Measurements from ENCODE around the gene SHPK.

SHPK gene

GRCh38 chr17:3636154-3636907 is at the start of gene SHPK, which contains the start of gene CTNS:
Gene SHPK, minus strand, starts transcription at chr17:3636250. Its CDS starts 31 bp downstream, at chr17:3636219.
Gene CTNS, plus strand, starts transcription at chr17:3636760. Its CDS starts 3,447 bp downstream, at chr17:3640207.
- no peak for TF ChIP-seq CTCF (IDR thresholded peaks at IDR 0.05; ENCODE audit: extremely low read depth, insufficient read depth, missing control alignments)
- peak; percentile 99 for DNase-seq (ENCODE audit: low spot score)
- in situ Hi-C loops (cut with MboI; ENCODE audit: low pct_unique_long_range_greater_than_20kb, low sequenced_read_pairs, unreplicated experiment), result no loop called here

GRCh38 chr17:3685174-3685573 is 49.1 kb upstream of the SHPK start:
- TF ChIP-seq CTCF (IDR thresholded peaks at IDR 0.05; ENCODE audit: extremely low read depth, insufficient read depth, missing control alignments), result no peak
- no peak for DNase-seq (ENCODE audit: low spot score)
- in situ Hi-C loops (cut with MboI; ENCODE audit: low pct_unique_long_range_greater_than_20kb, low sequenced_read_pairs, unreplicated experiment), result loop anchor here (10.0 kb wide), 1 partner anchor 50 kb away; no protein-coding TSS in a partner anchor

- TF ChIP-seq CTCF (IDR thresholded peaks at IDR 0.05; ENCODE audit: extremely low read depth, insufficient read depth, missing control alignments), result peak; percentile 93
- peak; percentile 89 for DNase-seq (ENCODE audit: low spot score)
- in situ Hi-C loops (cut with MboI; ENCODE audit: low pct_unique_long_range_greater_than_20kb, low sequenced_read_pairs, unreplicated experiment), result loop anchor here (10.0 kb wide), 1 partner anchor 52 kb away; no protein-coding TSS in a partner anchor
These were observed 47.0 kb upstream of the SHPK start for GRCh38 chr17:3683054-3683511.

GRCh38 chr17:3682033-3682432 is 46.0 kb upstream of the SHPK start:
- DNase-seq (ENCODE audit: low spot score), result no peak
- in situ Hi-C loops (cut with MboI; ENCODE audit: low pct_unique_long_range_greater_than_20kb, low sequenced_read_pairs, unreplicated experiment), result loop anchor here (10.0 kb wide), 1 partner anchor 53 kb away; no protein-coding TSS in a partner anchor
- no peak for TF ChIP-seq CTCF (IDR thresholded peaks at IDR 0.05; ENCODE audit: extremely low read depth, insufficient read depth, missing control alignments)

GRCh38 chr17:3681565-3681964 is 45.5 kb upstream of the SHPK start:
- TF ChIP-seq CTCF (IDR thresholded peaks at IDR 0.05; ENCODE audit: extremely low read depth, insufficient read depth, missing control alignments), result no peak
- in situ Hi-C loops (cut with MboI; ENCODE audit: low pct_unique_long_range_greater_than_20kb, low sequenced_read_pairs, unreplicated experiment), result loop anchor here (10.0 kb wide), 1 partner anchor 53 kb away; no protein-coding TSS in a partner anchor
- no peak for DNase-seq (ENCODE audit: low spot score)

- TF ChIP-seq CTCF (IDR thresholded peaks at IDR 0.05; ENCODE audit: extremely low read depth, insufficient read depth, missing control alignments), result no peak
- DNase-seq (ENCODE audit: low spot score), result no peak
- in situ Hi-C loops (cut with MboI; ENCODE audit: low pct_unique_long_range_greater_than_20kb, low sequenced_read_pairs, unreplicated experiment), result loop anchor here (10.0 kb wide), 1 partner anchor 54 kb away; no protein-coding TSS in a partner anchor
These were observed 45.0 kb upstream of the SHPK start for GRCh38 chr17:3681057-3681456.
